Adrenal gland (tissue), 5 donors: ENCODE measurements around the gene SLC35A2.

ENCODE experiments used
- CTCF ChIP-seq, 6 experiments: fragments of 450-650 bp in 4 of 6; fragments of 200-600 bp in 2 of 6; sonication (generic) in 1 of 6; IDR thresholded peaks; 1 replicate in 5 of 6; 2 replicates in 1 of 6; pipeline versions ENCODE4 v1.5.1 to v1.8.0; 2016 to 2021; ENCODE audit warnings: antibody characterized with exemption in 6 of 6, mild to moderate bottlenecking in 2 of 6, moderate library complexity in 1 of 6
- POLR2A ChIP-seq, 2 donors: fragments of 450-650 bp; IDR thresholded peaks; one replicate each; pipeline ENCODE4 v1.6.1; 2017; ENCODE audit warnings: antibody characterized with exemption in 2 of 2, mild to moderate bottlenecking in 2 of 2, moderate library complexity in 1 of 2
- donor health status: DM: no; HTN: no; CAD: no.

- no peak for TF ChIP-seq CTCF (IDR thresholded peaks at IDR 0.05)
- no peak for TF ChIP-seq POLR2A (IDR thresholded peaks at IDR 0.05)
Measured at GRCh38 chrX:48902135-48902534, 9.3 kb downstream of the SLC35A2 start.
